ENCODE data around the gene KIF18B.

KIF18B gene

GRCh38 chr17:44916781-44917241 lies 30.8 kb downstream of the KIF18B start:
- no peak overlapping the region for H3K27ac ChIP-seq (ENCODE audit: low read depth, low read length)
- no peak overlapping the region for H3K4me3 ChIP-seq (ENCODE audit: low read depth, low read length)
- H3K79me2 ChIP-seq (ENCODE audit: control insufficient read depth, insufficient read depth, low read length, unreplicated experiment), result no peaks in the 10 kb centered on the region
- no peaks in the 10 kb centered on the region for H3K27me3 ChIP-seq (ENCODE audit: insufficient read depth, low read length)
- H2AFZ ChIP-seq (ENCODE audit: low read length, unreplicated experiment), result no peak overlapping the region
- peaks cover 19% of the 10 kb centered on the region for H3K4me1 ChIP-seq (ENCODE audit: control insufficient read depth, insufficient read depth, low read length, unreplicated experiment)
- H3K36me3 ChIP-seq (ENCODE audit: insufficient read depth, low read length), result no peaks in the 10 kb centered on the region

- H3K4me3 ChIP-seq (ENCODE audit: low read depth, low read length), result no peak overlapping the region
- no peak overlapping the region for H3K27ac ChIP-seq (ENCODE audit: low read depth, low read length)
- H3K36me3 ChIP-seq (ENCODE audit: insufficient read depth, low read length), result no peaks in the 10 kb centered on the region
- peaks cover 19% of the 10 kb centered on the region for H3K4me1 ChIP-seq (ENCODE audit: control insufficient read depth, insufficient read depth, low read length, unreplicated experiment)
- no peak overlapping the region for H2AFZ ChIP-seq (ENCODE audit: low read length, unreplicated experiment)
- no peaks in the 10 kb centered on the region for H3K79me2 ChIP-seq (ENCODE audit: control insufficient read depth, insufficient read depth, low read length, unreplicated experiment)
- H3K27me3 ChIP-seq (ENCODE audit: insufficient read depth, low read length), result no peaks in the 10 kb centered on the region
These were observed 31.5 kb downstream of the KIF18B start for GRCh38 chr17:44915862-44916780.

DNA sequence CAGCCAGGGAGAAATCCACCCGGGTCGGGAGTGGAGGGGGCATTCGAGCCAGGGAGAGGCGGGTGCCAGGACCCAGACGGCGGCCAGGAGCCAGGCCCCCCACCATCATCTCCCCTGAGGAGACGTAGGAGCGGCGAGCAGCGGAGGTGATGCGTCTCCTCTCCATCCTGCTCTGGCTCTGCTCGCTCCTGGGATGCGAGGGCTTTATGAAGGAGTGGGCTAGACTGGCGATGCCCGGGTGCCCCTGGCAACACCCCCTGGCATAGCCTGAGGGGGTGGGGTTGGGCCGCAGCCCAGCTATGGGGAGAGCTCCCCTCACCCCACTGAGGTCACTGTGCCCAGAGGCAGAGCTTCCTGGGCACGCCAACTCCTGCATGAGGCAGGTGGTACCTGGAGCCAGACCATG lies 32.2 kb downstream of the KIF18B start, which contains the start of gene GFAP:
TSS of gene GFAP (minus strand) at position 180 of the 406 bp plus-strand sequence. CDS start at position 166, 14 bp downstream.
- Histone ChIP-seq H3K27ac (ENCODE audit: low read depth, low read length) (no peak within 1 kb of the TSS), H3K79me2 (ENCODE audit: control insufficient read depth, insufficient read depth, low read length, unreplicated experiment) (no peaks in the 10 kb centered on the region), H3K4me1 (ENCODE audit: control insufficient read depth, insufficient read depth, low read length, unreplicated experiment) (peaks cover 19% of the 10 kb centered on the region), H3K4me3 (ENCODE audit: low read depth, low read length) (no peak within 1 kb of the TSS), H3K27me3 (ENCODE audit: insufficient read depth, low read length) (no peaks in the 10 kb centered on the region), H3K36me3 (ENCODE audit: insufficient read depth, low read length) (no peaks in the 10 kb centered on the region), H2AFZ (ENCODE audit: low read length, unreplicated experiment) (no peak within 1 kb of the TSS)

DNA sequence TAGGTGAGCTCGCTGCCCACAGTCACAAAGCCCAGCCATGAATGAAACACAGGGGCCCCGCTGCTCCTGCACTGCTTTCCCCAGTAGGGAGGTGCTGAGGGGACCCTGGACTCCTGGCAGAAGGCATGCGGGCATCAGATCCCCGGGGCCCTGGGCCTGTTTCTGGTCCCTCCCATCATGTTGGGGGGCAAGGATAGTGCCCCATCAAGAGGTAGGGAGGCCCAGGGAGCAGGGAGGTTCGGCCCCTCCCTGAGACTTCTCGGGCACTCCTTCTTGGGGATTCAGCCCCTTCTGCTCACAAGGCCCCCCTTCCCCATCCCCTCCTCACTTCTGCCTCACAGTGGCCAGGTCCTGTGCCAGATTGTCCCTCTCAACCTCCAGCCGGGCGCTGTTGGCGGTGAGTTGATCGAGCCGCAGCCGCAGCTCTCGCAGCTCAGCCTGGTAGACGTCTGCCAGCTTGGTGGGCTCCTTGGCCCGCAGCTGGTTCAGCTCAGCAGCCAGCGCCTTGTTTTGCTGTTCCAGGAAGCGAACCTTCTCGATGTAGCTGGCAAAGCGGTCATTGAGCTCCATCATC lies 32.8 kb downstream of the KIF18B start:
- Histone ChIP-seq H3K36me3 (ENCODE audit: insufficient read depth, low read length) (no peaks in the 10 kb centered on the region), H2AFZ (ENCODE audit: low read length, unreplicated experiment) (no peak overlapping the region), H3K27me3 (ENCODE audit: insufficient read depth, low read length) (no peaks in the 10 kb centered on the region), H3K4me3 (ENCODE audit: low read depth, low read length) (no peak overlapping the region), H3K27ac (ENCODE audit: low read depth, low read length) (no peak overlapping the region), H3K79me2 (ENCODE audit: control insufficient read depth, insufficient read depth, low read length, unreplicated experiment) (no peaks in the 10 kb centered on the region), H3K4me1 (ENCODE audit: control insufficient read depth, insufficient read depth, low read length, unreplicated experiment) (peaks cover 23% of the 10 kb centered on the region)

DNA sequence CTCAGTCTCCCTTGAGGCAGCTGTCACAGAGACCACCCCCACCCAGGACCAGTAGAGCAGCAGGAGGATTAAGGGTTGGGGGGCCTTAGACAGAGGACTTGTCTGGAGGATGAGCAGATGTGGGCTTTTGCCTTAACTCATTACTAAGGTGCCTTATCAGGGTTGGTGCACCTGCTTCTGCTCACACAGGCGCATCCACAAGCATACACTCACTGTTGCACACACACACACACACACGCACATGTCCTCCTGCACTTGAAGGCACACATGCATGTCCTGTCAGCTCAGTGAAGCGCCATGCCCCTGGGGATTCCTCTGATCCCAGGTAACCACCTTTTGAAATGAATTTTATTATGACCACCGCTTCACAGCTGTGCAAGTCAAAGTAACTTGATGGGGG lies 33.4 kb downstream of the KIF18B start:
- Histone ChIP-seq H3K27me3 (ENCODE audit: insufficient read depth, low read length) (no peaks in the 10 kb centered on the region), H2AFZ (ENCODE audit: low read length, unreplicated experiment) (no peak overlapping the region), H3K4me1 (ENCODE audit: control insufficient read depth, insufficient read depth, low read length, unreplicated experiment) (peaks cover 27% of the 10 kb centered on the region), H3K27ac (ENCODE audit: low read depth, low read length) (no peak overlapping the region), H3K79me2 (ENCODE audit: control insufficient read depth, insufficient read depth, low read length, unreplicated experiment) (no peaks in the 10 kb centered on the region), H3K36me3 (ENCODE audit: insufficient read depth, low read length) (no peaks in the 10 kb centered on the region), H3K4me3 (ENCODE audit: low read depth, low read length) (no peak overlapping the region)

- no peaks in the 10 kb centered on the region for H3K79me2 ChIP-seq (ENCODE audit: control insufficient read depth, insufficient read depth, low read length, unreplicated experiment)
- no peaks in the 10 kb centered on the region for H3K36me3 ChIP-seq (ENCODE audit: insufficient read depth, low read length)
- no peak overlapping the region for H2AFZ ChIP-seq (ENCODE audit: low read length, unreplicated experiment)
- no peak overlapping the region for H3K4me3 ChIP-seq (ENCODE audit: low read depth, low read length)
- no peaks in the 10 kb centered on the region for H3K27me3 ChIP-seq (ENCODE audit: insufficient read depth, low read length)
- H3K4me1 ChIP-seq (ENCODE audit: control insufficient read depth, insufficient read depth, low read length, unreplicated experiment), result peaks cover 29% of the 10 kb centered on the region
- H3K27ac ChIP-seq (ENCODE audit: low read depth, low read length), result no peak overlapping the region
These were observed 33.9 kb downstream of the KIF18B start for GRCh38 chr17:44913676-44914075.

- H3K4me3 ChIP-seq (ENCODE audit: low read depth, low read length), result no peak overlapping the region
- no peak overlapping the region for H3K27ac ChIP-seq (ENCODE audit: low read depth, low read length)
- no peak overlapping the region for H2AFZ ChIP-seq (ENCODE audit: low read length, unreplicated experiment)
- no peaks in the 10 kb centered on the region for H3K36me3 ChIP-seq (ENCODE audit: insufficient read depth, low read length)
- no peaks in the 10 kb centered on the region for H3K27me3 ChIP-seq (ENCODE audit: insufficient read depth, low read length)
- peaks cover 30% of the 10 kb centered on the region for H3K4me1 ChIP-seq (ENCODE audit: control insufficient read depth, insufficient read depth, low read length, unreplicated experiment)
- H3K79me2 ChIP-seq (ENCODE audit: control insufficient read depth, insufficient read depth, low read length, unreplicated experiment), result no peaks in the 10 kb centered on the region
These were observed 34.6 kb downstream of the KIF18B start for GRCh38 chr17:44912763-44913544.

DNA sequence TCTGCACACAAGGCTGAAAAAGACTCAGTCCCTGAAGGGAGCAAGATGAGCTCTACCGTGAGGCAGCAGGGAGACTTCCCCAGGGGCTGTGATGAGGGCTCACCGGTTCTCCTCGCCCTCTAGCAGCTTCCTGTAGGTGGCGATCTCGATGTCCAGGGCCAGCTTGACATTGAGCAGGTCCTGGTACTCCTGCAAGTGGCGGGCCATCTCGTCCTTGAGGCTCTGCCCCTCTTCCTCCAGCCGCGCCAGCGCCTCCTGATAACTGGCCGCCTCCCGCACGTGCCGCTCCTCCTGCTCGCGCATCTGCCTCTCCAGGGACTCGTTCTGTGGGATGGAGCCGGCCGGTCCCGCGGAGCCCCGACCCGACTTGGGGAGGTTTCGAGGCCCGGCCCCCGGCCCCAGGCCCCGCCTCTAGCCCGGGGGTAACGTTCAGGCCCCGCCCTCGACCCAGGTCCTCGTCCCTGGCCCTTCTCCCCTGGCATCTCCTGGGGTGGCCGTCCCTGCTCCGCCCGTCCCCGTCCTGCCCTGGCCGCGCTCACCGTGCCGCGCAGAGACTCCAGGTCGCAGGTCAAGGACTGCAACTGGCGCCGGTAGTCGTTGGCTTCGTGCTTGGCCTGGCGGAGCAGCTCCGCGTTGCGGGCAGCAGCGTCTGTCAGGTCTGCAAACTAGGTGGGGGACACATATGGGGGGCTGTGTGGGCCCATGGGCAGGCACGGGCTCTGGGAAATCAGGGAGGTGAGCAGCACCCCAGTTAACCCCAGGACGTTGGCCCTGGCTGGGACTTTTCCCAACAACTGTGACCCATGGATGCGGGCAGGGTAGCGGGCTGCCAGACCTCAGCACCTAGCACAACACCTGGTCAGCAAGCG lies 36.2 kb downstream of the KIF18B start:
- peaks cover 30% of the 10 kb centered on the region for H3K4me1 ChIP-seq (ENCODE audit: control insufficient read depth, insufficient read depth, low read length, unreplicated experiment)
- peak overlapping the region; percentile 45 for H3K4me3 ChIP-seq (ENCODE audit: low read depth, low read length)
- H3K36me3 ChIP-seq (ENCODE audit: insufficient read depth, low read length), result no peaks in the 10 kb centered on the region
- H2AFZ ChIP-seq (ENCODE audit: low read length, unreplicated experiment), result peak overlapping the region; percentile 30
- H3K79me2 ChIP-seq (ENCODE audit: control insufficient read depth, insufficient read depth, low read length, unreplicated experiment), result no peaks in the 10 kb centered on the region
- no peaks in the 10 kb centered on the region for H3K27me3 ChIP-seq (ENCODE audit: insufficient read depth, low read length)
- no peak overlapping the region for H3K27ac ChIP-seq (ENCODE audit: low read depth, low read length)

- Histone ChIP-seq H3K79me2 (ENCODE audit: control insufficient read depth, insufficient read depth, low read length, unreplicated experiment) (no peaks in the 10 kb centered on the region), H3K27ac (ENCODE audit: low read depth, low read length) (no peak overlapping the region), H3K27me3 (ENCODE audit: insufficient read depth, low read length) (no peaks in the 10 kb centered on the region), H3K4me1 (ENCODE audit: control insufficient read depth, insufficient read depth, low read length, unreplicated experiment) (peaks cover 34% of the 10 kb centered on the region), H3K4me3 (ENCODE audit: low read depth, low read length) (no peak overlapping the region), H3K36me3 (ENCODE audit: insufficient read depth, low read length) (no peaks in the 10 kb centered on the region), H2AFZ (ENCODE audit: low read length, unreplicated experiment) (no peak overlapping the region)
These were observed 37.1 kb downstream of the KIF18B start for GRCh38 chr17:44910231-44911106.

All from ACC112 (cell line).